ENCODE data around the gene CLASP2.

The CLASP2 gene

DNA sequence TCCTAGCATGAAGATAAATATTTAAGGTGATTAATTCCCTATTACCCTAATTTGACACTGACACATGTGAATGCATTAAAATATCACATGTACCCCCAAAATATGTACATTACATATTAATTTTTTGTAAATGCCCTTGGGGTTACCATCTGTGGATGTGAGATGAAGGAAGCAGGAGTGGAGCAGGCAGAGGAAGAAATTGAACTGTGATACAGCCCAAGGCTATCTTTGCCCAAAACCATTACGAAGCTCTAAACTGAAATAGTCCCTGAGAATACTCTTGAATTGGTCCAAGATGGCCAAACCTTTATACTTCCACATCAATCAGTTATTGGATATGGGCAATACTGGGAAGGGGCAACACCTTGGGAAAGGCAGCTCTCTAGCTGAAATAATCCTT lies 105.0 kb downstream of the CLASP2 start:
- H3K27ac ChIP-seq (ENCODE audit: low read depth, low read length): no peak overlapping the region
- no peak overlapping the region for H3K4me3 ChIP-seq (ENCODE audit: low read depth in 1 of 5, low read length in 5 of 5)
- no peaks in the 10 kb centered on the region for H3K9me3 ChIP-seq (ENCODE audit: control insufficient read depth in 5 of 5, low read length in 5 of 5)
- H3K9ac ChIP-seq (ENCODE audit: low read length in 5 of 5): no peak overlapping the region
- H3K36me3 ChIP-seq (ENCODE audit: control insufficient read depth in 5 of 5, insufficient read depth in 5 of 5, low read length in 5 of 5): peaks cover 2 to 27% (median 4%) of the 10 kb centered on the region in 5 donors
- H3K27me3 ChIP-seq (ENCODE audit: control insufficient read depth in 5 of 5, insufficient read depth in 4 of 5, low read length in 5 of 5): no peaks in the 10 kb centered on the region
- no peaks in the 10 kb centered on the region for H3K4me1 ChIP-seq (ENCODE audit: control insufficient read depth in 5 of 5, insufficient read depth in 5 of 5, low read length in 5 of 5)

- peaks cover 0 to 26% (median 6%) of the 10 kb centered on the region in 5 donors for H3K36me3 ChIP-seq (ENCODE audit: control insufficient read depth in 5 of 5, insufficient read depth in 5 of 5, low read length in 5 of 5)
- no peak overlapping the region for H3K27ac ChIP-seq (ENCODE audit: low read depth, low read length)
Measured at GRCh38 chr3:33612607-33613006, 105.4 kb downstream of the CLASP2 start.

DNA sequence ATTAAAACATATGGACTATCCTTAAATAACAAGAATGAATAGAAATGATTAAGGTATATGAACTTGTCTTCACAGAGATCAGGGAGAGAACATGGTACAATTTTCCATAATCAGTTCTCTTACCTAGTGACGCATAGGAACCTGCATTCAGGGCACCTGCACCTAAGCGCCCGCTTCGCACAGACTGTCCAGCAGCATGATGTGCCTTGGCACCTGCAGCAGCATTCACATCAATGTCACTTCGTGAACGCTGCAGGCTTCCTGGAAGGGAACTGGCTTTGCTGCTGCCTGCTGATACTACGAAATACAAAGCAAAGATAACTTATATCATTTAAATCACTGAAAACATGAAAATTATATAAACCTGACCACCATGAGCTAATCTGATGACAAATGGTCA lies 115.2 kb downstream of the CLASP2 start:
- Histone ChIP-seq H3K4me3 (ENCODE audit: low read depth in 1 of 5, low read length in 5 of 5) (no peak overlapping the region), H3K36me3 (ENCODE audit: control insufficient read depth in 5 of 5, insufficient read depth in 5 of 5, low read length in 5 of 5) (peaks cover 42 to 64% (median 52%) of the 10 kb centered on the region in 5 donors), H3K27me3 (ENCODE audit: control insufficient read depth in 5 of 5, insufficient read depth in 4 of 5, low read length in 5 of 5) (no peaks in the 10 kb centered on the region), H3K27ac (ENCODE audit: low read depth, low read length) (no peak overlapping the region), H3K4me1 (ENCODE audit: control insufficient read depth in 5 of 5, insufficient read depth in 5 of 5, low read length in 5 of 5) (peaks cover 0 to 2% (median 0%) of the 10 kb centered on the region in 5 donors), H3K9ac (ENCODE audit: low read length in 5 of 5) (no peak overlapping the region), H3K9me3 (ENCODE audit: control insufficient read depth in 5 of 5, low read length in 5 of 5) (no peaks in the 10 kb centered on the region)

More at GRCh38 chr3:33612607-33613006, 105.4 kb downstream of the CLASP2 start:
- Histone ChIP-seq H3K9ac (ENCODE audit: low read length in 5 of 5) (no peak overlapping the region), H3K27me3 (ENCODE audit: control insufficient read depth in 5 of 5, insufficient read depth in 4 of 5, low read length in 5 of 5) (no peaks in the 10 kb centered on the region), H3K4me3 (ENCODE audit: low read depth in 1 of 5, low read length in 5 of 5) (no peak overlapping the region), H3K4me1 (ENCODE audit: control insufficient read depth in 5 of 5, insufficient read depth in 5 of 5, low read length in 5 of 5) (no peaks in the 10 kb centered on the region), H3K9me3 (ENCODE audit: control insufficient read depth in 5 of 5, low read length in 5 of 5) (no peaks in the 10 kb centered on the region)

DNA sequence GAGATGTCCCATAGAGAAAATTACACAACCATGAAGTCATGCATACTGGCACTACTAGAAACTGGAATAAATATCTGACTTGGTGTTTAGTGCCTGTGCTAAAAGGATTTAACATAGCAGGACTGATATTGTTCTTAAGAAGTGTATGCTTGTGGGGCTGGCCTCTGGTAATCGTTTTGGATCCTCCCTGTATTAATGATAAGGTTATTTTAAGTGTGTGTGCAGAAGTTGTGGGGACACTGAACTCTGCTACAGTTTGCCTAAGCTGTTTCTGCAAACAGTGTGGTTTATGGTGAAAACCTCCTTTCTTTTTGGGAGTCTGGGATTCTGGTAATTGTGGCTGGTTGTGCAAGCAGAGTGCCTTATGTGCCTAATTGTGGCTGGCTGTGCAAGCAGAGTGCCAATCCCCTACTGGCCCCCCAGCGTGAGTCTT lies 120.8 kb downstream of the CLASP2 start:
- Histone ChIP-seq H3K36me3 (ENCODE audit: control insufficient read depth in 5 of 5, insufficient read depth in 5 of 5, low read length in 5 of 5) (peaks cover 14 to 25% (median 18%) of the 10 kb centered on the region in 5 donors), H3K9me3 (ENCODE audit: control insufficient read depth in 5 of 5, low read length in 5 of 5) (no peaks in the 10 kb centered on the region), H3K9ac (ENCODE audit: low read length in 5 of 5) (peak overlapping the region in 1 of 5 donors; percentile 24), H3K27me3 (ENCODE audit: control insufficient read depth in 5 of 5, insufficient read depth in 4 of 5, low read length in 5 of 5) (no peaks in the 10 kb centered on the region), H3K4me3 (ENCODE audit: low read depth in 1 of 5, low read length in 5 of 5) (no peak overlapping the region), H3K4me1 (ENCODE audit: control insufficient read depth in 5 of 5, insufficient read depth in 5 of 5, low read length in 5 of 5) (peaks cover 0 to 10% (median 0%) of the 10 kb centered on the region in 5 donors), H3K27ac (ENCODE audit: low read depth, low read length) (peak overlapping the region; percentile 14)

GRCh38 chr3:33592999-33593398 lies 125.1 kb downstream of the CLASP2 start:
- peaks cover 7 to 28% (median 25%) of the 10 kb centered on the region in 5 donors for H3K36me3 ChIP-seq (ENCODE audit: control insufficient read depth in 5 of 5, insufficient read depth in 5 of 5, low read length in 5 of 5)

DNA sequence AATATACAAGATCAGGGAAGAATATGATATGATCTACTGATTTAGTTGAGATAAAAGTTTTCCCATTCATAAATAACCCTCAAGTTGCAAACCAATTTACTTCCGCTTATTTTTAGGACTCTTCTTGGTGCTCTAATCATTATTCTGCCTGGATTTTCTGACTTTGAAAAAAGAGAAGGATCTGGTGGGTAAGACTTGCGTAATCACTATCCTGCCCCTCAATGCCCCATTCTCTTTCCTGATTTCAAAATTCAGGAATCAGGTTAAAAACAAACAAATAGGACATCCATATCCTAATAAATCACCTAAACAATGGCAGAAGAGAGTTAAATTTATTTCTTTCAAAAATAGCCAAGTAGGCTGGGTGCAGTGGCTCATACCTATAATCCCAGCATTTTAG lies 127.5 kb downstream of the CLASP2 start:
- Histone ChIP-seq H3K27ac (ENCODE audit: low read depth, low read length) (no peak overlapping the region), H3K9me3 (ENCODE audit: control insufficient read depth in 5 of 5, low read length in 5 of 5) (no peaks in the 10 kb centered on the region), H3K9ac (ENCODE audit: low read length in 5 of 5) (no peak overlapping the region), H3K4me3 (ENCODE audit: low read depth in 1 of 5, low read length in 5 of 5) (no peak overlapping the region), H3K36me3 (ENCODE audit: control insufficient read depth in 5 of 5, insufficient read depth in 5 of 5, low read length in 5 of 5) (peaks cover 12 to 34% (median 29%) of the 10 kb centered on the region in 5 donors), H3K4me1 (ENCODE audit: control insufficient read depth in 5 of 5, insufficient read depth in 5 of 5, low read length in 5 of 5) (no peaks in the 10 kb centered on the region), H3K27me3 (ENCODE audit: control insufficient read depth in 5 of 5, insufficient read depth in 4 of 5, low read length in 5 of 5) (no peaks in the 10 kb centered on the region)

More at GRCh38 chr3:33592999-33593398, 125.1 kb downstream of the CLASP2 start:
- no peaks in the 10 kb centered on the region for H3K27me3 ChIP-seq (ENCODE audit: control insufficient read depth in 5 of 5, insufficient read depth in 4 of 5, low read length in 5 of 5)
- no peak overlapping the region for H3K27ac ChIP-seq (ENCODE audit: low read depth, low read length)
- H3K4me3 ChIP-seq (ENCODE audit: low read depth in 1 of 5, low read length in 5 of 5): no peak overlapping the region
- H3K9me3 ChIP-seq (ENCODE audit: control insufficient read depth in 5 of 5, low read length in 5 of 5): no peaks in the 10 kb centered on the region
- H3K4me1 ChIP-seq (ENCODE audit: control insufficient read depth in 5 of 5, insufficient read depth in 5 of 5, low read length in 5 of 5): peaks cover 0 to 10% (median 0%) of the 10 kb centered on the region in 5 donors
- no peak overlapping the region for H3K9ac ChIP-seq (ENCODE audit: low read length in 5 of 5)

DNA sequence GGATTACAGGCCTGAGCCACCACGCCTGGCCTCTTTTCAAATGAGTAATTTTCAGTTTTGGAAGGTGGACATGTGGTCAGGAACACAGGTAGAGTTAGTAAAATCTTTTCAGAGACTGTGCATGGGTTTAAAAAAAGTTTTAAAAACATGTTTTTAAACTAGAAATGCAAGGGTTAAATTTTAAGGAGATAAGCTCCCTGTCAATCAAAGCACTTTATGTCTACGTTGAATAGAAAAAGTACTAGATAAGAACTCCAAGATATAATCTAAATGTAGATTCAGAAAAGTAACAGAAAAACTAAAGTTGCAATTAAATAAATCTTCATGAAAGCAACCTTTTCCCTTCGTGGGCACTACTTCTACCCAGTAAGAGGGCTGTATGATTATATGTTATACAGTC lies 131.7 kb downstream of the CLASP2 start:
- peaks cover 17 to 44% (median 37%) of the 10 kb centered on the region in 5 donors for H3K36me3 ChIP-seq (ENCODE audit: control insufficient read depth in 5 of 5, insufficient read depth in 5 of 5, low read length in 5 of 5)
- no peaks in the 10 kb centered on the region for H3K27me3 ChIP-seq (ENCODE audit: control insufficient read depth in 5 of 5, insufficient read depth in 4 of 5, low read length in 5 of 5)
- no peaks in the 10 kb centered on the region for H3K4me1 ChIP-seq (ENCODE audit: control insufficient read depth in 5 of 5, insufficient read depth in 5 of 5, low read length in 5 of 5)

DNA sequence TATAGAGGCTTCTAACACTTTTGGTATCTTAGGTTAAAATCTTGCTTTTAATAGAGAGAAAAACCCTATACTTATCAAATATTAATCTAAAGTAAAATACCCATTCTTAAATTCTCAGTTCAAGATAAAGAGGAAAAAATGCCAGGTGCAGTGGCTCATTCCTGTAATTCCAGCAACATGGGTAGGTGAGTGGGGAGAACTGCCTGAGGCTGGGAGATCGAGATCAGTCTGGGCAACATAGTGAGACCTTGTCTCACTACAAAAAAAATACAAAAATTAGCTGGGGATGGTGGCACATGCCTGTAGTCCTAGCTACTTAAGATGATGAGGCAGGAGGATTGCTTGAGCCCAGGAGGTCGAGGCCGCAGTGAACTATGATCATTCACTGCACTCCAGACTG lies 135.8 kb downstream of the CLASP2 start:
- peaks cover 21 to 42% (median 31%) of the 10 kb centered on the region in 5 donors for H3K36me3 ChIP-seq (ENCODE audit: control insufficient read depth in 5 of 5, insufficient read depth in 5 of 5, low read length in 5 of 5)
- H3K27me3 ChIP-seq (ENCODE audit: control insufficient read depth in 5 of 5, insufficient read depth in 4 of 5, low read length in 5 of 5): no peaks in the 10 kb centered on the region
- H3K27ac ChIP-seq (ENCODE audit: low read depth, low read length): no peak overlapping the region
- H3K9me3 ChIP-seq (ENCODE audit: control insufficient read depth in 5 of 5, low read length in 5 of 5): no peaks in the 10 kb centered on the region
- H3K9ac ChIP-seq (ENCODE audit: low read length in 5 of 5): no peak overlapping the region
- no peak overlapping the region for H3K4me3 ChIP-seq (ENCODE audit: low read depth in 1 of 5, low read length in 5 of 5)
- H3K4me1 ChIP-seq (ENCODE audit: control insufficient read depth in 5 of 5, insufficient read depth in 5 of 5, low read length in 5 of 5): peaks cover 0 to 6% (median 0%) of the 10 kb centered on the region in 5 donors

More for the DNA sequence above, 131.7 kb downstream of the CLASP2 start:
- H3K4me3 ChIP-seq (ENCODE audit: low read depth in 1 of 5, low read length in 5 of 5): no peak overlapping the region
- H3K27ac ChIP-seq (ENCODE audit: low read depth, low read length): no peak overlapping the region
- H3K9ac ChIP-seq (ENCODE audit: low read length in 5 of 5): no peak overlapping the region
- H3K9me3 ChIP-seq (ENCODE audit: control insufficient read depth in 5 of 5, low read length in 5 of 5): no peaks in the 10 kb centered on the region

- H3K36me3 ChIP-seq (ENCODE audit: control insufficient read depth in 5 of 5, insufficient read depth in 5 of 5, low read length in 5 of 5): peaks cover 21 to 41% (median 30%) of the 10 kb centered on the region in 5 donors
Measured at GRCh38 chr3:33581666-33582065, 136.4 kb downstream of the CLASP2 start.

DNA sequence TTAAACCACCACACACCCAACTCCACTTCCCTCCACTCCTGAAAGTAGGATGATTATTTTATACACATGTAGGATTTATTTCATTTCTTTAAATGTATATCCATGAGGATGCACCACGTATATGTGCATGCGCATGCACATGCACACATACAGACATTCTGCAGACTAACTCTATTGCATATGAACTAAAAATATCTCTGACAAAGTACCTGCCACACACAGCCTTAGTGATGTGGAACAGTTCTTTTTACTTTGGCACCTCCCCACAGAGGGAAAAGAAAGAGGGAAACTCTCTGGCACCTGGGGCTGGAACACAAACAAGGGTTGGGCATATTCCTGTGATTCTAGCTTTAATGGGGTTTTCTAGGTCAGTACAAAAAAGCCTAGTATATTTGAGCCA lies 138.2 kb downstream of the CLASP2 start:
- H3K9ac ChIP-seq (ENCODE audit: low read length in 5 of 5): no peak overlapping the region
- no peaks in the 10 kb centered on the region for H3K27me3 ChIP-seq (ENCODE audit: control insufficient read depth in 5 of 5, insufficient read depth in 4 of 5, low read length in 5 of 5)
- H3K4me3 ChIP-seq (ENCODE audit: low read depth in 1 of 5, low read length in 5 of 5): no peak overlapping the region
- H3K4me1 ChIP-seq (ENCODE audit: control insufficient read depth in 5 of 5, insufficient read depth in 5 of 5, low read length in 5 of 5): peaks cover 0 to 6% (median 0%) of the 10 kb centered on the region in 5 donors
- H3K36me3 ChIP-seq (ENCODE audit: control insufficient read depth in 5 of 5, insufficient read depth in 5 of 5, low read length in 5 of 5): peaks cover 21 to 45% (median 30%) of the 10 kb centered on the region in 5 donors
- H3K27ac ChIP-seq (ENCODE audit: low read depth, low read length): no peak overlapping the region
- H3K9me3 ChIP-seq (ENCODE audit: control insufficient read depth in 5 of 5, low read length in 5 of 5): no peaks in the 10 kb centered on the region

More at GRCh38 chr3:33581666-33582065, 136.4 kb downstream of the CLASP2 start:
- H3K9me3 ChIP-seq (ENCODE audit: control insufficient read depth in 5 of 5, low read length in 5 of 5): no peaks in the 10 kb centered on the region
- H3K27me3 ChIP-seq (ENCODE audit: control insufficient read depth in 5 of 5, insufficient read depth in 4 of 5, low read length in 5 of 5): no peaks in the 10 kb centered on the region
- H3K4me1 ChIP-seq (ENCODE audit: control insufficient read depth in 5 of 5, insufficient read depth in 5 of 5, low read length in 5 of 5): peaks cover 0 to 6% (median 0%) of the 10 kb centered on the region in 5 donors
- no peak overlapping the region for H3K4me3 ChIP-seq (ENCODE audit: low read depth in 1 of 5, low read length in 5 of 5)
- no peak overlapping the region for H3K27ac ChIP-seq (ENCODE audit: low read depth, low read length)
- no peak overlapping the region for H3K9ac ChIP-seq (ENCODE audit: low read length in 5 of 5)
